Measurements from ENCODE around the gene ZNF518B.

Gene ZNF518B

GRCh38 chr4:10491401-10491800 lies 34.2 kb upstream of the ZNF518B start:
- no peak for TF ChIP-seq CTCF (IDR thresholded peaks at IDR 0.05)

DNA sequence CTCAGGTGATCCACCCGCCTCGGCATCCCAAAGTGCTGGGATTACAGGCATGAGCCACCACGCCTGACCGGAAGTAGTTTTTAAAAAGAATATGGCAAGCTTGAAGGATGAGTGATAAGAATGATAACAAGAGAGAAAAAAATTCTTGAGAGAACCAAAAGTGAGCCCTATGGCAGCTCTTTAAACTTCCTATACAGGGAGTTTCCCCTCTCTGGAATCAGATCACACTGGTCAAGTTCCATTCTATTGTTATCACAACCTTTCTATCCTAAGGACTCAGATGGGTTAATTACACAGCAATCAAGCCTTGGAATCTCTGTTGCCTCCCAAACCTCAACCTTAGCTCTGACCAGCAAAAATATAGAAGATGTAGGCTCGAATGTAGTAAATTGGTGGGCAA lies 33.8 kb upstream of the ZNF518B start:
- no peak for TF ChIP-seq CTCF (IDR thresholded peaks at IDR 0.05)

DNA sequence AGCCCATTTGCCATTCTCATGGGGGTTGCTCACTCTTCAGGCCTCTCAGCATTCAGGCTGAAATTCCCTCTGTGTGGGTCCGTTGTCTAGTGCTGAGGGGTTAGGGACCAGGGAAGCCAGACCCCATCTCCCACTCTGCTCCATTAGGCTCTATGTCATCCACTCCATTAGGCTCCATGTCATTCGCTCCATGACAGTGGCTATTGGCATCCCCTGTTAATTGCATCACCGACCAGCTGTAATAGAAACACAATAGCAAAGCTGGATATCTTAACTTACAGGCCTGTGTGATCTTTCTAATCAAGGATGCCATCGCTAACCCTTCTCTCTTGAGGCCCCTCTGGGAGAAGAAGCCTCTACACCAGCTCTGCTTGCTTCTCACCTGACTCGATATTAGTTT lies 25.7 kb upstream of the ZNF518B start:
- TF ChIP-seq CTCF (IDR thresholded peaks at IDR 0.05): no peak

GRCh38 chr4:10480616-10481015 lies 23.4 kb upstream of the ZNF518B start:
- no peak for TF ChIP-seq CTCF (IDR thresholded peaks at IDR 0.05)

GRCh38 chr4:10478621-10479020 lies 21.4 kb upstream of the ZNF518B start:
- no peak for TF ChIP-seq CTCF (IDR thresholded peaks at IDR 0.05)

- TF ChIP-seq CTCF (IDR thresholded peaks at IDR 0.05): no peak
Observed at GRCh38 chr4:10470505-10470904, 13.3 kb upstream of the ZNF518B start.

DNA sequence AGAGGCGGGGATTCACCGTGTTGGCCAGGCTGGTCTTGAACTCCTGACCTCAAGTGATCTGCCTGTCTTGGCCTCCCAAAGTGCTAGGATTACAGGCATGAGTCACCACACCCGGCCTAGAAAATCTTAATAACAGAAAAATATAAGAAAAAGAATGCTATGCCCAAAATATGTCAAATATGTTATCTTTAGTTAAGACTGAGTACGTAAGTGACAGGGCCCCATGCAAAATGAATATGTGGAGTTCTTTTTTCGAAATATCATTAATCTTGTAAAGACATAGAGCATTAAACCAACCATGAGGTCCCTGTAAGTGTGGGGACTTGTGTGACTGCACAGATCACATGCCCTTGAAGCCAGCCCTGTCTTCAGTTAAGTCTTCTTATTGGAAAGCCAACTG lies 8.9 kb upstream of the ZNF518B start:
- TF ChIP-seq CTCF (IDR thresholded peaks at IDR 0.05): no peak

DNA sequence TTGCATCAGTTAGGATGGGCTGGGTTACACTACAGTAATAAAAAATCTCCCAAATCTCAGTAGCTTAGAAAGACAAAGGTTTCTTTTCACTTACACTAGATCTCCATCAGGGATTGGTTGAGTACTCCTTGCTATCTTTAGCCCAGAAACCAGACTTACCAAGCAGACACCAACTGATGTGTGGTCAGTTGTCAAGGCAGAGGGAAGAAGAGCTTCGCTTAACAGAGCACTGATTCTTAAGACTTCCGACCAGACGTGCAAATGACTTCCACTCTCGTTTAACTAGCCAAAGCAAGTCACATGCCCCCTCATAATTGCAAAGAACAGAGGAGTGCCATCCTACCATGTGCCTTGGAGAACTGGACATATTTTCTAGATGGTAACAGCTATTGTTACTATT lies 5.7 kb upstream of the ZNF518B start:
- no peak for TF ChIP-seq CTCF (IDR thresholded peaks at IDR 0.05)
